ENCODE results near the gene FILIP1.
"Not testable (repeated sequence)": the region's sequence is repeated elsewhere in the genome, so short reads cannot be mapped to it uniquely, and the experiment has no call there.

The FILIP1 gene

GRCh38 chr6:75422024-75422639, 71.5 kb downstream of the FILIP1 start:
- in situ Hi-C loops (cut with HindIII; ENCODE audit: low sequenced_read_pairs), result no loop called here

- in situ Hi-C loops (cut with HindIII; ENCODE audit: low sequenced_read_pairs), result no loop called here
Measured at GRCh38 chr6:75421316-75422023, 72.1 kb downstream of the FILIP1 start.

GRCh38 chr6:75419980-75420379, 73.6 kb downstream of the FILIP1 start:
- in situ Hi-C loops (cut with HindIII; ENCODE audit: low sequenced_read_pairs), result no loop called here

GRCh38 chr6:75419416-75419815, 74.2 kb downstream of the FILIP1 start:
- in situ Hi-C loops (cut with HindIII; ENCODE audit: low sequenced_read_pairs), result no loop called here

GRCh38 chr6:75418233-75418632, 75.4 kb downstream of the FILIP1 start:
- in situ Hi-C loops (cut with HindIII; ENCODE audit: low sequenced_read_pairs), result no loop called here

GRCh38 chr6:75416443-75416842, 77.2 kb downstream of the FILIP1 start:
- in situ Hi-C loops (cut with HindIII; ENCODE audit: low sequenced_read_pairs), result no loop called here

- in situ Hi-C loops (cut with HindIII; ENCODE audit: low sequenced_read_pairs), result no loop called here
Measured at GRCh38 chr6:75415804-75416203, 77.8 kb downstream of the FILIP1 start.

GRCh38 chr6:75414445-75415021, 79.1 kb downstream of the FILIP1 start:
- in situ Hi-C loops (cut with HindIII; ENCODE audit: low sequenced_read_pairs), result no loop called here

- in situ Hi-C loops (cut with HindIII; ENCODE audit: low sequenced_read_pairs), result no loop called here
Measured at GRCh38 chr6:75412969-75413662, 80.5 kb downstream of the FILIP1 start.

- in situ Hi-C loops (cut with HindIII; ENCODE audit: low sequenced_read_pairs), result not testable (repeated sequence)
Measured at GRCh38 chr6:75410564-75410963, 83.0 kb downstream of the FILIP1 start.

- in situ Hi-C loops (cut with HindIII; ENCODE audit: low sequenced_read_pairs), result no loop called here
Measured at GRCh38 chr6:75409928-75410327, 83.7 kb downstream of the FILIP1 start.

GRCh38 chr6:75409286-75409685, 84.3 kb downstream of the FILIP1 start:
- in situ Hi-C loops (cut with HindIII; ENCODE audit: low sequenced_read_pairs), result no loop called here

GRCh38 chr6:75403563-75404080, 90.0 kb downstream of the FILIP1 start:
- in situ Hi-C loops (cut with HindIII; ENCODE audit: low sequenced_read_pairs), result no loop called here

- in situ Hi-C loops (cut with HindIII; ENCODE audit: low sequenced_read_pairs), result no loop called here
Measured at GRCh38 chr6:75402296-75402695, 91.3 kb downstream of the FILIP1 start.

GRCh38 chr6:75397656-75398465, 95.7 kb downstream of the FILIP1 start:
- in situ Hi-C loops (cut with HindIII; ENCODE audit: low sequenced_read_pairs), result no loop called here

GRCh38 chr6:75397171-75397570, 96.4 kb downstream of the FILIP1 start:
- in situ Hi-C loops (cut with HindIII; ENCODE audit: low sequenced_read_pairs), result no loop called here

GRCh38 chr6:75396005-75396800, 97.4 kb downstream of the FILIP1 start:
- in situ Hi-C loops (cut with HindIII; ENCODE audit: low sequenced_read_pairs), result no loop called here

- in situ Hi-C loops (cut with HindIII; ENCODE audit: low sequenced_read_pairs), result no loop called here
Measured at GRCh38 chr6:75393806-75394205, 99.8 kb downstream of the FILIP1 start.

- in situ Hi-C loops (cut with HindIII; ENCODE audit: low sequenced_read_pairs), result no loop called here
Measured at GRCh38 chr6:75391276-75391675, 102.3 kb downstream of the FILIP1 start.
